IPS DF 4.7 (cell line): ENCODE measurements around the gene EHMT1.
"Not testable (repeated sequence)": the region's sequence is repeated elsewhere in the genome, so short reads cannot be mapped to it uniquely, and the experiment has no call there.

Source experiments
- DNase-seq: peaks from one replicate; pipeline ENCODE4 v3.0.0-alpha.2; 2013; ENCODE audit warnings: low spot score; ENCODE audit errors: extremely low read depth

Gene EHMT1

GRCh38 chr9:137882506-137882821, 263.7 kb downstream of the EHMT1 start:
- no peak for DNase-seq

- DNase-seq: not testable (repeated sequence)
Measured at GRCh38 chr9:137883977-137884376, 265.2 kb downstream of the EHMT1 start.

- DNase-seq: not testable (repeated sequence)
Measured at GRCh38 chr9:137884547-137884946, 265.7 kb downstream of the EHMT1 start.

- DNase-seq: not testable (repeated sequence)
Measured at GRCh38 chr9:137885121-137885520, 266.3 kb downstream of the EHMT1 start.
